NCI-H1417 (cell line): Measurements from ENCODE around the gene F12.

ENCODE experiments used
- DNase-seq, 3 experiments: peaks; one replicate each; lab custom pipeline; 2025; lab: John Stamatoyannopoulos, UW

Gene F12

GRCh38 chr5:177409043-177409801 is at the start of gene F12:
TSS of gene F12 (minus strand) at chr5:177409564. CDS start at chr5:177409527, 37 bp downstream.
- no peak for DNase-seq

- peak in 2 of 3 experiments; percentile 27 to 44 for DNase-seq
These were observed 49.6 kb upstream of the F12 start for GRCh38 chr5:177458912-177459350.

- DNase-seq = peak in 1 of 3 experiments; percentile 14
These were observed 48.7 kb upstream of the F12 start for GRCh38 chr5:177457852-177458681.

DNA sequence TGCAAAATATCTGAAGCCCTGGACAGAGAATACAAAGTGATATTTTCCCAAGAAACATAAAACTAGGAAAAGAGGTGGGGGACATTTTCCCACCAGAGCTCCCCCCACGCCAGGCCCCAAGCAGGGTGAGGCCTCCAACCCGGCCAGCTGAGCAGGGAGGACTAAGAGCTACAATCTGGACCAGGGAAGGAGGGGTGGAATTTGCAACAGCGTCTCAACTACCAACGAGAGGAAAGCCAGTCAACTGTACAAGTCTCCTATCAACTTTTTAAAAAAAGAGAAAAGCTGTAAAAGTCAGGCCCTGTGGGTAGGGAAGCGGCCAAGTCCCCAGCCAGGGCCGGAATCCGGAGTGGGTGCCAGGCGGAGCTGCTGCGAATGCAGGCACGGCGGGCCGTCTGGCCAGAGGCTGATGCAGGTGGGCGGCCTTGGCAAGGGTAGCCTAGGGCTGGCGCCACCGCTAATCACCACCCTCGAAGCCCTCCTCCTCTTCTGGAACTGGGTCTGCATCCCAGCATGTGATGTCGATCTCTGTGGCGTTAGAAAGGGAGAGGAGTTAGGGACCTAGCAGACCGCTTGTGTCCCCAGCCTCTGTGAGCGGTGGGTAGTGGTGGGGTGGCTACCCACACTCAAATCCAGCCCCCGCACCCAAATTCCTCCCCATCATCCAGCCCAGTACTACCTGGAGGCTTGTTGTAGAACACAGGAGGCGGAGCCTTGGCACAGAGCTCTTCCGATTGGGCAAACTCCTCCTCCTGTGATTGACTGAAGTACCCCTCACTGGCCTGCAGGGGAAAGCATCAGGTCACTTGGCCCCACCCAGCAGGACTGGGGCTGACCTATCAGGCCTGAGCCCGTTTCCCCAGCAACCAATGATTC is 47.9 kb upstream of the F12 start:
- peak; percentile 81 to 95 (median 82) for DNase-seq

- DNase-seq = no peak
These were observed 47.2 kb upstream of the F12 start for GRCh38 chr5:177456591-177456964.

DNA sequence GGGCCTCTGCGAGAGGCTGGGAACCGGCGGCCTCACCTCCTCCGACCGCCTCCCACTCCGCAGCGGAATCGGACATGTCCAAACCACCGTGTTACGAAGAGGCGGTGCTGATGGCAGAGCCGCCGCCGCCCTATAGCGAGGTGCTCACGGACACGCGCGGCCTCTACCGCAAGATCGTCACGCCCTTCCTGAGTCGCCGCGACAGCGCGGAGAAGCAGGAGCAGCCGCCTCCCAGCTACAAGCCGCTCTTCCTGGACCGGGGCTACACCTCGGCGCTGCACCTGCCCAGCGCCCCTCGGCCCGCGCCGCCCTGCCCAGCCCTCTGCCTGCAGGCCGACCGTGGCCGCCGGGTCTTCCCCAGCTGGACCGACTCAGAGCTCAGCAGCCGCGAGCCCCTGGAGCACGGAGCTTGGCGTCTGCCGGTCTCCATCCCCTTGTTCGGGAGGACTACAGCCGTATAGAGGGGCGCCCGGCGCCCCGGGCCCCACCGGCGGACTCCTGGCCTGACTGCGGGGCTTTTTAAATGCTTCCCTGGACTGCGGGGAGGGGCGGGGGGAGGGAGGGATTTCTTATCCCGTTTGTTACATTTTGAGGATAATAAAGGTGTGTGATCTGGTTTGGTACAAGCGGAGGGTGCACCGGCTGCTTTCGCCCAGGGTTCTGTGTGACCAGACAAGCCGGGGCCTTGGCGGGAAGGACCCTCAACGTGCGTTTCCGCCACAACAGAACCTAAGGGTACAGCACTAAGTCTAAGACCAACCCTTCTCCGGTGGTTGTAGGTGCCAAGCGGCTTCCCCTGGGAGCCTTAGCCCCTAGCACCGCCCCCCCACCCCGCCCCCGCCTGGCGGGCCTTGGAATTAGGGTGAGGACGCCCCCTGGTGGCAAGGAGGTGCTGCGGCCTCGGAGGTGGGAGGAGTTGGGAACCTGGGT is 46.6 kb upstream of the F12 start:
- peak; percentile 82 to 89 (median 89) for DNase-seq

- DNase-seq = peak; percentile 85 to 89 (median 85)
These were observed 45.8 kb upstream of the F12 start for GRCh38 chr5:177455036-177455660.

- peak; percentile 84 to 90 (median 87) for DNase-seq
These were observed 45.2 kb upstream of the F12 start for GRCh38 chr5:177454397-177455035.

GRCh38 chr5:177453852-177454396 is 44.6 kb upstream of the F12 start:
- DNase-seq = peak; percentile 54 to 80 (median 77)

DNA sequence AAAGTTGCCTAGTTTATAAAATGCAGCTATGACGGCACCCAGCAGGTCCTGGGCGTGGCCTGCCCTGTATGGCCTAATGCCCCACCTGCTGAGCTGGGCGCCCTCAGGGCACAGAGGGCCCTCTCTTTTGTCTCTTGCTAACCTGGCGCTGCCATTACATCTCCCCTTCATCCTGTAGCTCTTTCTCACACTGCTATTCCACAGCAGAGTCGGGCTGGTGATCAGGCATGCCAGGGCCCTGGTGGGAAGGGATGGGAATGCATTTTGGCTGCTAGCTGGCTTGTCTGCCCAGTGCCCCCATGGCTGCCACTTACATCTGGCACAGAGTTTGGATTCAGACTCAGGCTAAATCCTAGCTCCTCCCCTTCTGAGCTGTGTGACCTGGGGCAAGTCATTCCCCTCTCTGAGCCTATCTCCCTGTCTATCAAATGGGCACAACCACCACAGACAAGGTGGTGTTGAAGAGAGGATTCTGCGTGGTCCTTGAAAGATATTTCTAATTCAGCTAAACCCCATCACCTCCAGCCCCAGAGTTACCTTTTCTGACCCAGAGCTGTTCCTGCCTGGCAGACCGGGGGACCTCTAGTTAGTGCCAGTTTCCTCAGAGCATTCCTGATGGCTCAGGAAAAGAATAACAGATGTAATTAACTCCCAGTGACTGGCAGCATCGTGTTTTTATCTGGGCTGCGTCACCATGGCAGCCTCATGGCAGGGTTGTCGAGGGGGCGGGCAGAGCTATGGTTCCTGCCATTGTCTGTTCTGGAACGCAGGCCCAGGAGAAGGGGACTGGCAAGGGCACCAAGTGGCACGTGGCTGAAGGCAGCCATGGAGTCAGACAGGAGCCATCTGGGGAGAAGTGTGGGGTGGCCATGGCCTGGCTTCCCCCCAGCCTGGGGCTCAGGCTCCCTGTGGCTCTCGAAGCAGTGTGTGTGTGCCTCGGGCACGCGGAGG is 43.6 kb upstream of the F12 start:
- DNase-seq = peak in 2 of 3 experiments; percentile 29 to 71

DNA sequence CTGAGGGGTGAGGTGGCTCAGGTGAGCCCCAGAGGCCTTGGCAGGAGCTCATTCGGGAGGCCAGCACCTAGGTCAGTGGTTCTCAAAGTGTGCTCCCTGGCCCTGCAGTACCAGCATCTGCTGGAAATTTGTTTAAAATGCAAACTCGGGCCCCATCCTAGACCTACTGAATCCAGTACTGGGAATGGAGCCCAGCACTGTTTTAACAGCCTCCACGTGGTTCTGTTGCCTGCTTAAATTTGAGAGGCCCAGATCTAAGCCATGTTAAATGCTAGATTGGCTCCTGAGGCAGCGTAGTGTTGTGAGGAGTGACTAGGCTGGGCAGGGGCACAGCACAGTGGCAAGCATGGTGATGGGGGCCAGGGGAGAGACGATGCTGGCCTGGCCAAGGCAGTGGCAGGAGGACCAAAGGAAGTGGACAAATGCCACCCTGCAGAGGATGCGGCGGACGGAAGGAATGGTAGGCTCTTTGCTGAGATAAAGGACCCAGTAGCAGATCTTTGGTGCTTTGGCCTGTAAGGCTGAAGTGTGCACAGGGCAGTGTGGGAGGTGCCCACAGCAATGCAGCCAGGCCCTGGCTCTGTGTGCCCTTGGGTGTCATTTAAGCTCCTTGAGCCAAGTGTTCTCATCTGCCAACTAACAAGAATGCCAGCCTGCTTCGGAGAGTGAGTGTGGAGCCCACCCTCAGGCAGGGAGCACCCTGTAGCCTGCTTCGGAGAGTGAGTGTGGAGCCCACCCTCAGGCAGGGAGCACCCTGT is 41.5 kb upstream of the F12 start:
- DNase-seq = no peak

- no peak for DNase-seq
These were observed 40.0 kb upstream of the F12 start for GRCh38 chr5:177449140-177450061.

GRCh38 chr5:177448244-177448950 is 39.0 kb upstream of the F12 start:
- no peak for DNase-seq

DNA sequence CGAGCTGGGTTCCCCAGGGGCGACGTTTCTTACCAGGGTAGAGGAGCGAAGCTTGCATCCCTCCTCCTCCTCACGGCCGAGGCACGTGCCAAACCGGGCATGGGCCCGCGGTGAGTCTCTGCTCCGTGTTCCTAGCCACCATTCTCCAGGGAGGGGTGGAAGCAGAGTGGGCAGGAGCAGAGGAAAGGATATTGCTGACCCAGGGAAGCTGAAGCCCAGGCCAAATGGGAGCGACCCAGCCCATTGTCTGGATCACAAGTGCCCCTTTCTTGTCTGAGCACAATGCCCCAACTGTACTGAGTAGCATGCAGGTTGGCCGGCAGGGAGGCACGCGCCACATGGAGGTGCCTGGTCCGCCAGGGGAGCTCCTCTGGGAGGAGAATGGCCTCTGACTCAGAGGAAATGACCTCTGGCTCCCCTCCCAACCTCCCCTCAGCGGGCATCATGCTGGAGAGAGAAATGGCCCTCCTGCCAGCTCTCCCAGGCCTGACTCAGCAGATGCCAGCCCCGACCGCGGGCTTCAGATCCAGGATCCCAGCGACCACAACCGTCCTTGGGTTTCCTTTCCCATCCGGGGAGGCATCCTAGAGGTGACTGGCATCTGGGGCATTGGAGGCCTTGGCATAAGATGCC is 38.4 kb upstream of the F12 start:
- peak in 2 of 3 experiments; percentile 58 to 66 for DNase-seq

DNA sequence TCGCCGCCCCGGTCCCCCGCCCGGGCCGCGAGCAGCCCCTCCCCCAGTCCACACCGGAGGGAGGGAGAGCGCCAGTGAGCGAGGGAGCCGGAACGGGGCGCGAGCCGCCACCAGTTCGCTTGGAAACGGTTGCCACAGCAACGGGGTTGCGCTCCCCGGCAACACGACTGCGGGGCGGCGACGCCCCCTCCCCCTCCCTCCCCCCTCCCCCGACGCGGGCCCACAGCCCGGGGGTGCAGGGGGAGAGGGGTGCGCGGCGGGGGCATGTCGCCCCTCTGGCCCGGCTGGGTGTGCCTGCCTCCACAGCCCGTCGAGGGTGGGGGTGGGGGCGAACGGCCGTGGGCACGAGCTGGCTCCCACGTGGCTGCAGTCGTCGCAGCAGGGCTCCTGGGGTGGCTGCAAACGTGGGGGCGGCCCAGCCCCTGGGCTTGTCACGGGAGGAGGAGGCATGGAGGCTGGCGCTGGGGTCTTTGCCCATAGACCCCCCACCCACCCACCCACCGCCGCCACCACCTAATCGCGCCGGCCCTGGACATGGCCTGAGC is 37.8 kb upstream of the F12 start:
- peak; percentile 62 to 82 (median 81) for DNase-seq
